Liver (tissue), 9 donors: ENCODE results near the gene LMOD2. TPM values are rescaled to one million over a fixed set of nuclear protein-coding genes. Genes with fewer than 3 reads are reported as not detected.

Experiments
- DNase-seq: peaks from one replicate; pipeline ENCODE4 v3.0.0-alpha.2; 2017; ENCODE audit warnings: low spot score
- H3K27ac ChIP-seq, 2 donors: one replicate each; pipeline ENCODE4 v1.7.0; 2013; ENCODE audit warnings: inconsistent platforms in 2 of 2, low read length in 2 of 2, control low read depth in 1 of 2, low read depth in 1 of 2, mild to moderate bottlenecking in 1 of 2
- H3K27me3 ChIP-seq, 4 donors: one replicate each; pipeline versions ENCODE4 v1.6.1 to v1.7.0; 2013; ENCODE audit warnings: low read length in 3 of 4, inconsistent platforms in 1 of 4, mild to moderate bottlenecking in 1 of 4, moderate library complexity in 1 of 4; ENCODE audit not compliant: control insufficient read depth in 4 of 4, insufficient read depth in 4 of 4
- H3K36me3 ChIP-seq, 4 donors: one replicate each; pipeline versions ENCODE4 v1.6.1 to v1.7.0; 2013; ENCODE audit warnings: low read length in 3 of 4, mild to moderate bottlenecking in 3 of 4, low read depth in 1 of 4, moderate library complexity in 1 of 4; ENCODE audit not compliant: control insufficient read depth in 4 of 4, insufficient read depth in 3 of 4
- H3K4me1 ChIP-seq, 4 donors: one replicate each; pipeline versions ENCODE4 v1.6.1 to v1.7.0; 2013; ENCODE audit warnings: low read length in 3 of 4, mild to moderate bottlenecking in 3 of 4, moderate library complexity in 1 of 4; ENCODE audit not compliant: control insufficient read depth in 4 of 4, insufficient read depth in 4 of 4
- H3K4me3 ChIP-seq, 3 donors: one replicate each; pipeline versions ENCODE4 v1.6.1 to v1.7.0; 2013; ENCODE audit warnings: low read length in 3 of 3, control low read depth in 1 of 3, low read depth in 1 of 3, mild to moderate bottlenecking in 1 of 3
- H3K9ac ChIP-seq, 2 donors: one replicate each; pipeline ENCODE4 v1.7.0; 2013; ENCODE audit warnings: low read length in 2 of 2, mild to moderate bottlenecking in 2 of 2, moderate library complexity in 2 of 2, control low read depth in 1 of 2, low read depth in 1 of 2
- H3K9me3 ChIP-seq, 4 donors: one replicate each; pipeline versions ENCODE4 v1.6.1 to v1.7.0; 2013; ENCODE audit warnings: low read length in 3 of 4; ENCODE audit not compliant: control insufficient read depth in 4 of 4
- EGR1 ChIP-seq, 2 donors: IDR thresholded peaks; 2 replicates each; pipeline ENCODE4 v1.6.1; 2016 to 2018; ENCODE audit warnings: antibody characterized with exemption in 2 of 2, low read depth in 2 of 2
- FOXA2 ChIP-seq: IDR thresholded peaks from 2 replicates; pipeline ENCODE4 v1.6.1; 2016; ENCODE audit warnings: antibody characterized with exemption
- HNF4A ChIP-seq, 2 donors: conservative IDR thresholded peaks; 2 replicates each; pipeline ENCODE4 v1.6.1; 2016; ENCODE audit warnings: antibody characterized with exemption in 2 of 2, mild to moderate bottlenecking in 2 of 2
- HNF4G ChIP-seq: IDR thresholded peaks from 2 replicates; pipeline ENCODE4 v1.6.1; 2016; ENCODE audit warnings: antibody characterized with exemption
- JUND ChIP-seq, 2 donors: IDR thresholded peaks; 2 replicates each; pipeline ENCODE4 v1.6.1; 2016; ENCODE audit warnings: antibody characterized with exemption in 2 of 2
- REST ChIP-seq: IDR thresholded peaks from 2 replicates; pipeline ENCODE4 v1.6.1; 2016; ENCODE audit warnings: antibody characterized with exemption, mild to moderate bottlenecking
- RXRA ChIP-seq, 2 donors: IDR thresholded peaks; 2 replicates each; pipeline ENCODE4 v1.6.1; 2017 to 2018; ENCODE audit warnings: antibody characterized with exemption in 2 of 2, mild to moderate bottlenecking in 1 of 2
- SP1 ChIP-seq: IDR thresholded peaks from 2 replicates; pipeline ENCODE4 v1.6.1; 2018; ENCODE audit warnings: antibody characterized with exemption, mild to moderate bottlenecking
- ZBTB33 ChIP-seq: IDR thresholded peaks from 2 replicates; pipeline ENCODE4 v1.6.1; 2016; ENCODE audit warnings: antibody characterized with exemption
- polyA plus RNA-seq, 2 donors: library from polyadenylated mRNA; stranded (reverse) in 1 of 2; unstranded in 1 of 2; fragments of 200-250 nt in 1 of 2; fragments of >200 nt in 1 of 2; fragmentation: Nextera tagmentation in 1 of 2; extraction: Ambion mirVana in 1 of 2; gene quantifications; one replicate each; pipeline versions ENCODE4 v1.2.1 to v1.2.3, GENCODE V29; 2013 to 2015
- total RNA-seq, 2 donors: library from RNA; depleted of rRNA; stranded (reverse); fragments of >200 nt; gene quantifications; one replicate each; pipeline ENCODE4 v1.2.3, GENCODE V29; 2014
- TF ChIP-seq, protein P1 (sequence below): IDR thresholded peaks from 2 replicates; pipeline ENCODE4 v1.6.1; 2016; ENCODE audit warnings: antibody characterized with exemption
- TF ChIP-seq, protein P2 (sequence below): IDR thresholded peaks from 2 replicates; pipeline ENCODE4 v1.6.1; 2016; ENCODE audit warnings: antibody characterized with exemption
- donor health status: healthy.
- donor health status: healthy.
- donor health status: healthy.
- donor health status: healthy.
- donor health status: healthy.

Gene LMOD2
- total and polyA plus RNA-seq, 4 donors: not detected

GRCh38 chr7:123674399-123675180 lies 18.9 kb downstream of the LMOD2 start (continued):
- TF ChIP-seq REST (no peak), EGR1 (IDR thresholded peaks at IDR 0.05; ENCODE audit: low read depth in 2 of 2) (no peak)

DNA sequence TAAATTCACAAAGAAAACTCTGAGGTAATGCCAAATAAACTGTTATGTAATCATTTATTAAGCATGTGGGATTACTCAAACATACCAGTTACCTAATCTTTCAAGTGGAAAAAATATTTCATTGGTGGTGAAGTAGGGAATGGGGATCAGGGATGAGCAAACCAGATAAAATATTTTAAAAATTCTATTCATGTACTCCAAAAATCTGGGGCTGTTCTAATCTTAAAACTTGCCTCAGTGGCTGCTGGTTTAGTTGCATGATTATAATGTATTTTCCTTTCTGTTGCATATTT lies 19.5 kb downstream of the LMOD2 start:
- H3K36me3 ChIP-seq: no peaks in the 10 kb centered on the region
- no peak overlapping the region for H3K4me3 ChIP-seq
- peaks cover 5 to 37% (median 29%) of the 10 kb centered on the region in 4 donors for H3K4me1 ChIP-seq
- H3K27ac ChIP-seq: peak overlapping the region in 1 of 2 donors; percentile 26
- H3K9ac ChIP-seq: no peak overlapping the region
- H3K27me3 ChIP-seq: no peaks in the 10 kb centered on the region
- DNase-seq: no peak
- no peaks in the 10 kb centered on the region for H3K9me3 ChIP-seq
- TF ChIP-seq JUND (IDR thresholded peaks at IDR 0.05): peak; percentile 70 to 71
- peak; percentile 35 to 52 for TF ChIP-seq HNF4A (conservative IDR thresholded peaks at IDR 0.05)
- TF ChIP-seq, protein P1, sequence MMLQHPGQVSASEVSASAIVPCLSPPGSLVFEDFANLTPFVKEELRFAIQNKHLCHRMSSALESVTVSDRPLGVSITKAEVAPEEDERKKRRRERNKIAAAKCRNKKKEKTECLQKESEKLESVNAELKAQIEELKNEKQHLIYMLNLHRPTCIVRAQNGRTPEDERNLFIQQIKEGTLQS: no peak
- TF ChIP-seq, protein P2, sequence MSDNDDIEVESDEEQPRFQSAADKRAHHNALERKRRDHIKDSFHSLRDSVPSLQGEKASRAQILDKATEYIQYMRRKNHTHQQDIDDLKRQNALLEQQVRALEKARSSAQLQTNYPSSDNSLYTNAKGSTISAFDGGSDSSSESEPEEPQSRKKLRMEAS: no peak
- TF ChIP-seq REST: no peak
- peak; percentile 12 for TF ChIP-seq SP1
- peak; percentile 19 for TF ChIP-seq ZBTB33
- TF ChIP-seq FOXA2: no peak
- TF ChIP-seq RXRA (IDR thresholded peaks at IDR 0.05): peak in 1 of 2 donors; percentile 61
- TF ChIP-seq EGR1 (IDR thresholded peaks at IDR 0.05; ENCODE audit: low read depth in 2 of 2): peak in 1 of 2 donors; percentile 54
- no peak for TF ChIP-seq HNF4G
